ENCODE data around the gene ARHGDIG. TPM values are rescaled to one million over a fixed set of nuclear protein-coding genes. Genes with fewer than 3 reads are reported as not detected.

ARHGDIG gene
- polyA plus RNA-seq, 3 donors: not detected

- DNase-seq: no peak
Measured at GRCh38 chr16:284204-285120, 4.1 kb downstream of the ARHGDIG start.

More at GRCh38 chr16:284204-285120, 4.1 kb downstream of the ARHGDIG start:
- H3K4me2 ChIP-seq (replicated peaks; ENCODE audit: extremely low read depth, low read length, poor library complexity, severe bottlenecking): no peak overlapping the region
- Mint-ChIP-seq H3K27ac (no peak overlapping the region), H3K27me3 (ENCODE audit: low read depth in 3 of 3) (peaks cover 14 to 30% (median 23%) of the 10 kb centered on the region in 3 donors), H3K4me1 (no peaks in the 10 kb centered on the region), H3K4me3 (no peak overlapping the region), H3K9me3 (peaks cover 0 to 22% (median 8%) of the 10 kb centered on the region in 7 donors), H3K36me3 (peaks cover 17 to 33% of the 10 kb centered on the region in 2 donors)
- H2AFZ ChIP-seq (ENCODE audit: insufficient read depth, low read depth, low read length, poor library complexity, severe bottlenecking): no peak overlapping the region
- peaks cover 4 to 22% of the 10 kb centered on the region in 2 donors for H3K27me3 ChIP-seq (ENCODE audit: control insufficient read depth in 2 of 2, insufficient read depth in 2 of 2, low read length in 2 of 2)
- 95% methylated on average over 50 of the region's 52 CpGs for WGBS (ENCODE audit: insufficient coverage)
- intact Hi-C loops (cut with micrococcal nuclease): loop anchor here in 1 of 2 donors (5.0 kb wide), 1 partner anchor 82 kb away; no protein-coding TSS in a partner anchor
- H3K79me2 ChIP-seq (ENCODE audit: insufficient read depth, low read length): no peaks in the 10 kb centered on the region
- no peak for TF ChIP-seq CTCF (IDR thresholded peaks at IDR 0.05)
- no peak overlapping the region for H3K9ac ChIP-seq (ENCODE audit: insufficient read depth, low read length, poor library complexity, severe bottlenecking)
- no peaks in the 10 kb centered on the region for H3K4me1 ChIP-seq (ENCODE audit: control insufficient read depth in 1 of 2, insufficient read depth in 2 of 2, low read length in 2 of 2)
- no peak overlapping the region for H3K27ac ChIP-seq (ENCODE audit: low read depth in 1 of 2, low read length in 2 of 2)
- H3K36me3 ChIP-seq (replicated peaks in 1 of 2; ENCODE audit: control insufficient read depth in 1 of 2, insufficient read depth in 2 of 2, low read length in 2 of 2): peaks cover 27 to 32% of the 10 kb centered on the region in 2 donors
- H3K9me3 ChIP-seq (replicated peaks in 1 of 2; ENCODE audit: control insufficient read depth in 1 of 2, insufficient read depth in 1 of 2, low read length in 2 of 2): peaks cover 12 to 21% of the 10 kb centered on the region in 2 donors
- no peak overlapping the region for H3K4me3 ChIP-seq (replicated peaks in 1 of 3; ENCODE audit: low read depth in 2 of 3, low read length in 3 of 3)
- no peaks in the 10 kb centered on the region for H4K20me1 ChIP-seq (ENCODE audit: insufficient read depth, low read length)

Measured in CD14-positive monocyte (primary cell).